ENCODE results near the gene NR5A1.

NR5A1 gene

GRCh38 chr9:124513376-124513994 lies 6.3 kb upstream of the NR5A1 start:
- DNase-seq = no peak

GRCh38 chr9:124512806-124513204 lies 5.6 kb upstream of the NR5A1 start:
- no peak for DNase-seq

- DNase-seq = peak; percentile 26
Observed at GRCh38 chr9:124511891-124512805, 4.9 kb upstream of the NR5A1 start.

- DNase-seq = peak; percentile 65
Observed at GRCh38 chr9:124511426-124511840, 4.2 kb upstream of the NR5A1 start.

- DNase-seq = peak; percentile 26
Observed at GRCh38 chr9:124510650-124511425, 3.6 kb upstream of the NR5A1 start.

- peak; percentile 9 for DNase-seq
Observed at GRCh38 chr9:124507880-124508423, 753 bp upstream of the NR5A1 start.

- no peak for DNase-seq
Observed at GRCh38 chr9:124506433-124506832, 766 bp downstream of the NR5A1 start.

- DNase-seq = peak; percentile 23
Observed at GRCh38 chr9:124505901-124506346, 1.3 kb downstream of the NR5A1 start.

- no peak for DNase-seq
Observed at GRCh38 chr9:124505006-124505900, 1.9 kb downstream of the NR5A1 start.

GRCh38 chr9:124504530-124505005 lies 2.6 kb downstream of the NR5A1 start:
- peak; percentile 7 for DNase-seq

GRCh38 chr9:124503713-124504529 lies 3.3 kb downstream of the NR5A1 start:
- peak; percentile 24 for DNase-seq

- no peak for DNase-seq
Observed at GRCh38 chr9:124502711-124503702, 4.2 kb downstream of the NR5A1 start.

- no peak for DNase-seq
Observed at GRCh38 chr9:124501771-124502320, 5.4 kb downstream of the NR5A1 start.

- DNase-seq = no peak
Observed at GRCh38 chr9:124500796-124501611, 6.2 kb downstream of the NR5A1 start.

GRCh38 chr9:124500028-124500795 lies 7.0 kb downstream of the NR5A1 start:
- DNase-seq = no peak

GRCh38 chr9:124499216-124499615 lies 8.0 kb downstream of the NR5A1 start:
- DNase-seq = no peak

- DNase-seq = no peak
Observed at GRCh38 chr9:124498499-124499146, 8.6 kb downstream of the NR5A1 start.

Measured in 8988T (cell line).